NCI-H1436 treated with DMSO at 0.1 percent for 48 hours (cell line): ENCODE data around the gene SLC25A29.
"Not testable (repeated sequence)": the region's sequence is repeated elsewhere in the genome, so short reads cannot be mapped to it uniquely, and the experiment has no call there.

ENCODE experiments used
- DNase-seq: peaks from one replicate; lab custom pipeline; 2025; lab: John Stamatoyannopoulos, UW

The SLC25A29 gene

DNA sequence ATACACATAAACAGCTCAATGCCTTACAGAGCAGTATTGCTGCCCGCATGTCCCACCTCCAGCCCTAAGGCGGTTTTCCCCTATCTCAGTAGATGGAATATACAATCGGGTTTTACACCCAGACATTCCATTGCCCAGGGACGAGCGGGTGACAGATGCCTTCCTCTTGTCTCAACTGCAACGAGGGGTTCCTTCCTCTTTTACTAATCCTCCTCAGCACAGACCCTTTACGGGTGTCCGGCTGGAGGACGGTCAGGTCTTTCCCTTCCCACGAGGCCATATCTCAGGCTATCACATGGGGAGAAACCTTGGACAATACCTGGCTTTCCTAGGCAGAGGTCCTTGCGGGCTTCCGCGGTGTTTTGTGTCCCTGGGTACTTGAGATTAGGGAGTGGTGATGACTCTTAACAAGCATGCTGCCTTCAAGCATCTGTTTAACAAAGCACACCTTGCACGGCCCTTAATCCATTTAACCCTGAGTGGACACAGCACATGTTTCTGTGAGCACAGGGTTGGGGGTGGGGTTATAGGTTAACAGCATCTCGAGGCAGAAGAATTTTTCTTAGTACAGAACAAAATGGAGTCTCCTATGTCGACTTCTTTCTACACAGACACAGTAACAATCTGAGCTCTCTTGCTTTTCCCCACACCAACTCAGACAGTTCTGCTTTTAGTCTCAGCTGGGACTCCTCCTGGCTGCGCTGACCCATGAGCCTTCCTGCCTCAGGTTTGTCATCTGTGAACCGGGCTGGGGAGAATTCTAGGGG, 6.0 kb upstream of the SLC25A29 start:
- not testable (repeated sequence) for DNase-seq

DNA sequence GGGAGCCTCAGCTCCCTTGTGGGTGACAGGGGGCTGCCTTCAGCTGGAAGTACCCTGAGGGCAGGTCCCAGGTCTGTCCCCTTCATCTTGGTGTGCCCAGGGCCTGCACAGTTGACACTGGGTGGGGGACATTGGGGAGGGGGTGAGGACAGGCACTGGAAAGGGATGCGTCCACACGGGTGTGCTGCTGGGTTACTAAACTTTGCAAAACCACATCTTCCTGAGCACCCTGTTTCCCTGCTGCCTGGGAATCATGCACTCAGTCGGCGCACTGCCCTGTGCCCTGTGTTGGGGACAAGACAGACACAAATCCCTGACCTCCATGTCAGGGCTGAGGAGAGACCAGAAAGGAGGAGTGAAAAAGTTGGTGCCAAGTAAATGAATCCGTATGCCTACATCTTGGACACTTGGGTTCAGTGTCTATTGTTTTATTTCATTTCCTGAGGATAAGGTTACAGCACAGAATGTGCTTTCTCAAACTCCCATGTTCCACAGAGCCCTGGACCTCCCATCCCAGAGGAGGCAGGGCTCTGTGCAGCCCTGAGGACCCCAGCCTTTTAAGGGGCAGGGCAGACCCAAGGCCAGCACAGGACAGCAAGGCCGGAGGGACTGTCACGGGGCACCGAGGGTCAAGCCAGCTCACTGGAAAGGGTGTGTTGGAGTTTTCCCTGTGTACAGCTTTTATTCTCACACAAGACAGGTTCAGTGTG, 2.9 kb upstream of the SLC25A29 start:
- no peak for DNase-seq

DNA sequence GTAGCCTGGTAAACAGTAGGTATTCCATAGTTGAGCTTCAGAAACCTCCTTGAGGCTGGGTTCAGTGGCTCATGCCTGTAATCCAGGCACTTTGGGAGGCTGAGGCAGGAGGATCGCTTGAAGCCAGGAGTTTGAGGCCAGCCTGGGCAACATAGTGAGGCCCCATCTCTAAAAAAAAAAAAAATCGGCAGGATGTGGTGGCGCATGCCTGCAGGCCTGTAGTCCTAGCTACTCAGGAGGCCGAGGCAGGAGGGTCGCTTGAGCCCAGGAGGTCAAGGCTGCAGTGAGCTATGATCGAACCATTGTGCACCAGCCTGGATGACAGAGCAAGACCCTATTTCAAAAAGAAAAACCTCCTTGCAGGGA, 2.2 kb upstream of the SLC25A29 start:
- not testable (repeated sequence) for DNase-seq

DNA sequence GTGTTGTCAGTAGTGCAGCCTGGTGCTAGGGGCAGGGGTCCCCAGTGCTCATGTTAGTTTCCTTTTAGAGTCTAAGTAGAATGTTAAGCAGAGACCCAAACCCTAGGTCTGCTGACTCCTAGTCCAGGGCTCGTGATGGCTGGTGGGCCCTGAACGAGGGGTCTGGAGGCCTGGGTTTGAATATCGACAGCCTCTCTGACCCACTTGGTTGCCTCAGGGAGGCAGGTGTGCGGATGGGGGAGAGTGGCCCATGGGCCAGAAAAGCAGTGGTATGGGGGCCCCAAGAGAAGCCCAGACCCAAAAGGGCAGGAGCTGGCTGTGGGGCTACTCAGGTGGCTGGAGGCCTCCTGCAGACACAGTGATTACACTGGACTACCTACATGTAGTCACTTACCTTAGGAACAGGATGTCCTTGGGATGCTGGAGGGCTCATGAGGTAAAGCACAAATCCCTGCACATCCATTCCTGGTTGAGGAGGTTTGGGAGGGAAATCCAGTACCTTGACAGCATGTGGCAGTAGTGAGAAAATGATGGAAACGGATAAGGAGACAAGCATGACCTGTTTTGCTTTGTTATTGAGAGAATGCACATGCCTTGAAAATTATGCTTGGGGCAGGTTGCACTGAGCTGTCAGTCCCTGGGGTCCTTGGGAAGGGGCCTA, 1.7 kb upstream of the SLC25A29 start:
- no peak for DNase-seq

DNA sequence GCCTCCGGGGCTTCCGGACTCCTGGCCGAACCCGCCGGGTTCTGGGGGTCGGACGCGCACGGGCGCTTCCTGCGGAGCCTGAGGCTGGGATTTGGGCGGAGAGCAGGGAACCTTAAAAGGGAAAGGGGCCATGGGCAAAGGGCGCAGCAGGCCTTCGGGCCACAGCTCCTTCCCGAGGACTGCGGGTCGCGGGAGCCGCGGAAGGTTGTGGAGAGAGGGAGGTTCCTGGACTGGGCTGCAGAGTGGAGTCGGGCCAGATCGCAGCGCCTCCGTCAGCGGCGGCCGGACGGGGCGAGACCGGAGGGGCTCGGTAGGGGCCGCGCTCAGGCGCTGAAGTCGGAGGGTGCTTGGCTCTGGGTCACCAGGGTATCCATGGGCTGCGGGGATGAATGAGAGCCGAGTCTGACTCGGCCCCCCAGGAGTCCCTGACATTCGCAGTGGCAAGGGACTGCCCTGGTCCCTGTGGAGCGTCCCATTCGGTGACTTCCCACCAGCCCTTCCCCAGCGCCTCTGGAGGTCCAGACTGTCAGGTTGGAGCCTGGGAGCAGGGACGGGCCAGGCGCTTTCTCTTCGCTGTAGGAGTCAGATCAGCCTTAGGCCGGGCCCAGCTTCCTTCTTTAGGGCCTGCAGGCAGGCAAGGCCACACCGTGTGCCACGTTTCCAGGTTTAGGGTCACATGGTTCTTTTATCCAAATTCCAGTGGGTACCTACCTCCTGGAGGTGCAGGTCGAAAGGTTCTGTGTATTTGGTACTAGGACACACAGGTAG, 938 bp upstream of the SLC25A29 start:
- DNase-seq = no peak

DNA sequence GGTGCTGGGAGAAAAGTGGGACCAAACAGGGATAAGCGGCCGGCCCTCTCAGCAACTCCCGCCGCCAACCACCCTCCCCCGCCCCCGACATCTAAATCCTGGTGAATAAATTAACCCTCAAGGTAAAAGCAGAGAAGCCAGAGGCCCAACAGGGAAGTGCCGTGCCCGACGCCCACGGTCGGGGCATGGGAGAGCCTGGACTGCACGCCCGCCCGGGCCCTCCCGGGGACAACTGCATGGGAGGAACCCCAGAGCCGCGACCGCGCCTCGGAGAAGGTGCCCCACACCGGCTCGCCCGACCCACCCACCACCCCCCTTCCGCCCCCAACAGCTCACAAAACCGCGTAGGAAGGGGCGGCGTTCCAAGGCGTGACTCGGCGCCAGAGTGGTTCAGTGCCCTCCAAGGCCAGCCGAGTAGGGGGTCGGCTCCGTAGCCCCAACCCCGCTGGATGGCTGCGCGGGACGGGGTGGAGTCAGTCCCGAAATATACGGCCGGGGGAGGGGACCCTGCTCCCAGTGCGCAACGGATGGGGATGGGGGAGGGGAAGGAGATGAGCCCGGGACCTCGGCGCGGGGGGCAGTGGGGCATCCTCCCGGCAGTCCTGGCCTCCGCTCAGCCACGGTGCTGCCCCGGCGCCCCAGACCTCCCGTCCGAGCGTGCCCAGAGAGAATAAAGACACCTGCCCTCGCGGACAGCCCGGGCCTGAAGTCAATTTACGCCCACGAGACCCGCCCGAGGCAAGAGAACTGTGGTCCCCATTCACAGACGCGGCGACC, 732 bp downstream of the SLC25A29 start:
- DNase-seq = no peak

DNA sequence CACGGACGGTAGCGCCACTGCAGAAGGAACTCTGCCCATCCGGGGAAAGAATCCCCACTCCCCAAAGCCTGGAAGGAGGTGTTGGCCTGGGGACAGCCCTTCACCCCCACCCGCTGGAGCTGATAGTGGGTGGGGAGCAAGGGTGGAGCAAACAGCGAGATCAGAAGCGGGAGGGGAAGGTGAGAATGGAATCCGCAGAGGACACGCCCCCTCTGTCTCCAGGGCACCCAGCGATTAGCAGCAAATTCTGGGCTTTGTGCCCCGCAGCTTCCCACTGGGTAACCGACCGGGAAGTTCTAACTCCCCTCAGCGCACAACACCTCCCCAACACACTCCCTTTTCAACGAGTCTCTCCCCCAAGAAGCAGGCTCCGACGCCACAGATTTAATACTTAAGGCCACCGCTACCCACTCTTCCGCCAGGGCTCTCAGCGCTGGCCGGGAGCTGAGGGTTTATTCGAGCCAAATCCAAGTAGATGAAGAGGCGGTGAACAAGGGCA, 1.4 kb downstream of the SLC25A29 start:
- DNase-seq = no peak

DNA sequence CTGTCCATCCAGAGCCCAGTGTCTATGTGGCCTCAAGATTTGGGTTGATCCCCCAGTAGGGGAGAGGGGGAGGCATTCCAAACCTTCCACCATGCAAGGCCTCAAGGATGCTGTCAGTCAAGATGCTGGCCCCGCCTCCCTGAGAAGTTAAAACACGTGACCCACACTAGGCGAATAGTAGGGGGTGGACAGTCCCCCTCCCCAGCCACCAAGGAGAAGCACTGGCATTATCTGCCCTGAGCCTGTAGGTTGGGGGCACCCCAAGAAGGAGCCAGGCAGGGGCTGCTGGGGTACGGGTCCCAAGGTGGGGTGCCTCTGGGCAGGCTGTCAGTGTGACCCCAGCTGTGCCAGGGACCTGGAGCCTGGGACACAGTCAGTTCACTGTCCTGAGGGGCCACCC, 2.3 kb downstream of the SLC25A29 start:
- no peak for DNase-seq

DNA sequence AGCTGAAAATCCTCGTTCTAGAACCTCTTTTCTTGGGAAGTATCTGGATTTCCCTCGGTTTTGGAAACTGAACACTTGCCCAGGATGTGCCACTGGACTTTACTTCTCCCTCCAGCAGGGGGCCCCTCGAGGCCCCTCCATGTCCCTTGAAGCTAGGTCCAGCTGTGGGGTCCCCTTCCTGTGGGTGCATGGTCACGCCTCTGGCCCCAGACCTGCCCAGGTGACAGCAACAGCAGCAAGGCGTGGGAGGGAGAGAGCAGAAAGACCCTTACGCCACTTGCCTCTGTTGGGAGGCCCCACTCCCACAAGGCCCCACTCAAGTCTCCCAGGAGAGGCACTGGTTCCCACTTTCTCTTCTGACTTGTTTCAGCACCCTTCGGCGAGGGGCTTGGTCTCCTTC, 3.1 kb downstream of the SLC25A29 start:
- no peak for DNase-seq

DNA sequence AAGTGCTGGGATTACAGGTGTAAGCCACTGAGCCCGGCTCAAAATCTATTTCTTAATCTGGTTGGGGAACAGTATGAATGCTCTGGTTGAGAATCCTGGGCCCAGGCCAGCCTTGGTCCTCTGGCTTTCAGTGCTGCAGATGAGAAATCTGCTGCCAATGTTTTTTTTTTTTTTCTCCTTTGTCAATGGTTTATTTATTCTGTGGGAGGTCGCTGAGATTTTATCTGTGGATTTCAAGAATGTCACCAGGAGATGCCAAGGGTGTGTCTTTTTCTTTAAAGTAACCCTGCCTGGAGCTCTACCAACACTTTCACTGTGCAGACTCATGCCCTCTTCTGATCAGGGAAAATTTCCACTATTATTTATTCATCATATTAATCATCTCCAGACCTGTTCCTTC, 3.6 kb downstream of the SLC25A29 start:
- no peak for DNase-seq

DNA sequence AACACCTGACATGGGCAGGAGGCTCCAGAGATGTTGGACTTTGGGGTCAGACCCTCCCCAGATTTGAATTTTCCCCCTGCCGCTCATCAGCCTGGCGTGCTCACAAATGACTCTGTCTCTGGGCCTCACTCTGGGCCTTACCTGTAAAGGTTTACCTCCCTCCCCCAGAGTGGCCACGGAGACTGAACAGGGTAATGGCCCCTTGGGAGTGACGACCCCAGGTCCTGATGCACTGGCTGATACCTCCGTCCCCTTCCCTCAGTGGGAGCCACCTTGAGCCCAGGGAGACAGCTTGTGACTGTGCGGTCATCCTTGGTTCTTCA, 7.0 kb downstream of the SLC25A29 start:
- no peak for DNase-seq

DNA sequence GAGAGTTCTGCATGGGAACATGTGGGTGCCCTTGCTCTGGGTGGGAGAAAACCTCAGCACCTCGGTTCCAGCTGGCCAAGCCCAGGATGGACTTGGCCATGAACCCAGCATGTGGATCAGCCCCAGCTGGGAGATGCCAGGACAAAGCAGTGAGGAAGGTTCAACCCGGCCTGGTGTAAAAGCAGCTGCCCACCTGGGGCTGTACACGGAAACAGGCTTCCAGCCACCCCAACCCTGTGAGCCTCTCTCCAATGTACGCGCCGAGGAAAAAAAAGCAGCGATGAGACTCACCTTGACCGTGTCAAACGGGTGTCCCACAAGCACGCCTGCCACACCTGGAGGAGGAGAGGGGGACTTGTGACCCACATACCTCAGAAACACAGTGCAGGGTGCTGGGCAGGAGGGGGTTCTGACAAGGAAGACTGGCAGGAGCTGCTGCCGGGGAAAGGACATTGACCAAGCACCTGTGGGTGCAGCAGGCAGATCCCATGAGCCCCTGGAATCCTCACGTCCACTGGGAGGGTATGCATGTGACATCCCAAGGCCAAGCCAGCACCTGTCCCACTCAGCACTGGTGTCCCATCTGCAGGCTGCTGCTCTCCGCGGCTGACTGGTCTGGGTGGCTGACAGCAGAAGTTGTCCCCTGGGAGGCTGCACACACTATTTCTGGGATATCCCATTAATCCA, 7.5 kb downstream of the SLC25A29 start:
- DNase-seq = no peak

DNA sequence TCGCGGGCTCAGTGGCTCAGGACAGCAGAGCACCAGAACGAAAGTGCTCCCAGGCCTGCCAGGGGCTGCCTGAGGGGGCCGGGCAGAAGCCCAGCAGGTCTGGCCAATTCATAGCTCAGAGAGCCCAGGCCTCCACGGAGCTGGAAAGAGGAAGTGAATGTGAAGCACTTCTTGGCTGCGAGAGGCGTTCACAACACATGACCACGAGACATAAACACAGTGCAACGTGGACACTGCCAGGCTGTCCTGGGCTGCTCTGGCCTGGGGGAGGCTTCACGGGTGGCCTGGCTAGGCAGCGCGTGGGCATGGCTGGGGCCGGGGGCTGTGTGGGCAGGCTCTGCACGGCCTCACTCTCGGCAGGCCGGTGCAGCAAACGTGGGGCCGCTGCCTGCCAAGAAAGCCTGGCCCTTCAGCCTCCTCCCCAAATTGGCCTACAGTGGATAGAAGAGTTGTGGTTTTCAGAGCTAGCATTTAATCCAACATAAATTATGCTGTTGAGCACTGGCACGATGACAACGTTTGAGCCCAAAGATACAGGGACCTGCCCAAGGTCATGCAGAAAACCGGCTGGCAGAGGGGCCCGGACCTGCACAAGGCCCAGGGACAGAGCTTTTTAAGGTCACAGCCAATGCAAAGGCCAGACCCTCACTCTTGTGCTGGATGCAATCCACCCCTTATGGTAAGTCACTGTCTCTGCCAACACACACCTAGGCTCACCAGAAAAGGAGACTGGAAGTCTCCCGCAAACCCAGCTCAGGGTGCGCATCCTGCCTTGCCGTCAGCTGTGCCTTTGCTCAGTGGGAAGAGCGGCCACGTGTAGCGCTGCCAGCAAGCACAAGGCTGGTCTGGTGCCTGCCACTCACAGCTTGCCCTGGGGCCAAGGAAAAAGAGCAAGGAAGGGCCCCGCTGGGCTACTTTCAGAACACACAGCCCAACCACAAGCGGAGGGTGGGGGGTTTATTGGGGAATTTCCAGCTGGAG, 8.6 kb downstream of the SLC25A29 start:
- DNase-seq = no peak

DNA sequence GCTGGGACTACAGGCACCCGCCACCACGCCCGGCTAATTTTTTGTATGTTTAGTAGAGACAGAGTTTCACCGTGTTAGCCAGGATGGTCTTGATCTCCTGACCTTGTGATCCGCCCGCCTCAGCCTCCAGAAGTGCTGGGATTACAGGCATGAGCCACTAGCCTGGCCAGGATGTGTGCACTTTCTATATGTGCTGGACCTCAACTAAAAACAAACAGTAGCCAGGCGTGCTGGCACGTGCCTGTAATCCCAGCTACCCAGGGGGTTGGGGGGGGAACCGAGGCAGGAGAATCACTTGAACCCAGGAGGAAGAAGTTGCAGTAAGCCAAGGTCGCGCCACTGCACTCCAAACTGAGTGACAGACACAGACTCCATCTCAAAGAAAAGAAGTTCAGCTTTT, 9.5 kb downstream of the SLC25A29 start:
- not testable (repeated sequence) for DNase-seq

DNA sequence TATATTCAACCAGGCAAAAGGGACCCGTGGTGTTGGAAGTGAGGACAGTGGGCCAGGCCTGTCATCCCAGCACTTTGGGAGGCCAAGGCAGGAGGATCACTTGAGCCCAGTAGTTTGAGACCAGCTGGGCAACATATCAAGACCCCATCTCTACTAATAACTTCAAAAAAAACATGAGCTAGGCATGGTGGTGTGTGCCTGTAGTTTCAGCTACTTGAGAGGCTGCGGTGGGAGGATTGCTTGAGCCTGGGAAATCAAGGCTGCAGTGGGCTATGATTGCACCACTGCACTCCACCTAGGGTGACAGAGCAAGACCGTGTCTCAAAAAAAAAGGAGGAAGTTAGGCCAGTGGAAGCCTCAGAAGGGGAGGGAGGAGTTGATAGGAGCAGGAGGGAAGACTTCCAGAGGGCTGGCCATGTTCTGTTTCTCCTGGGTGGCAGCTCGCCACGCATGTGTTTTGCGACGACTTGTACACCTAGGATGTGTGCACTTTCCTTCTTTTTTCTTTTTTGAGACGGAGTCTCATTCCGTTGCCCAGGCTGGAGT, 10.1 kb downstream of the SLC25A29 start:
- no peak for DNase-seq

DNA sequence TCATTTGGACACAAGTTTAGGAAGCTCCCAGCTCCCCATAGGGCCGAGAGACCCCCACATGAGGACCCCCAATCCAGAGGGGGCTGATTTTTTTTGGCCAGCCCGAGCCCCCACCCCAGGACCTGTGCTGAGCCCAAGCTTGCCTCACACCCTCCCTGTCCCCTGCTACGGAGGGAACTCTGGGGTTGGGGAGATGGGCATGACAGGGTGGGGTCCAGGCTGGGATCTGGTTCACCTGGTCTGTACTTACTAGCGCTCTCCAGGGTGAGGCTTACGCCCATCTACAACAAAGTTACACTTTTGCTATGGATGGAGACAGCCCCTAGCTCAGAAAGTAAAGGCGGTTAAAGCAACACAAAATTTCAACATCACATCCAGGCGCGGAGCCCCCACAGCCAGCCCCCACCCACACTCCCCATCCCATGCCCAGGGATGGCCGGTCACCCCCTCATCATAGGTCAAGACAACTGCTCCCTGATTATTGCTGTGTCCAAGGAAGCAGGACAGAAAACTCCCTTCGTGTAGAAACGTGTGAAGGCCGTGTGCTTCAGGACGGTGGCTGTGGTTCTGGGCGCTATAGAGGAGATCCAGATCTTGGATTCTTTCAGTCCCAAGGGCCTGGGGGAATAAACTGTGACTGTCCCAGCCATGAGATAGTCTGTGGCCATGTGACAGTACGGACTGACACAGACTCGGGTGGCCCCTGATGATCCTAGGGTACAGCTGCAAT, 10.7 kb downstream of the SLC25A29 start:
- no peak for DNase-seq

DNA sequence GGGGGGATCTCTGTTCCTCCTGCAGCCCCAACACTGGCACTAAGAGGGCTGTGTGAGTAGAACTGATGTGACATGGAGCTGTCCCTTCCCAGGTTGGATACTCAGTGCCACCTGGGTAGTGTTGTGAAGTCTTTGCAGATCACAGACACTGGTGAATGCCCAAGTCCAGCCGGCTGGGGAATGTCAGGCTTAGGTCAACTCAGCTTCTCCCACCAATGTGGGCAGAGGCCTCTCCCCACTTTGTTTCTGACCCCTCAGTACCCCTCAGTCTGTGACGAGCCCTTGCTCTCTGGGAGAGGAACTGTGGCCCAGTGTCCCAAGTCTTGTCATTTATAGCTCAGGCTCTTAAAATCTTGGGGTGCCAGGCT, 11.3 kb downstream of the SLC25A29 start:
- DNase-seq = no peak

DNA sequence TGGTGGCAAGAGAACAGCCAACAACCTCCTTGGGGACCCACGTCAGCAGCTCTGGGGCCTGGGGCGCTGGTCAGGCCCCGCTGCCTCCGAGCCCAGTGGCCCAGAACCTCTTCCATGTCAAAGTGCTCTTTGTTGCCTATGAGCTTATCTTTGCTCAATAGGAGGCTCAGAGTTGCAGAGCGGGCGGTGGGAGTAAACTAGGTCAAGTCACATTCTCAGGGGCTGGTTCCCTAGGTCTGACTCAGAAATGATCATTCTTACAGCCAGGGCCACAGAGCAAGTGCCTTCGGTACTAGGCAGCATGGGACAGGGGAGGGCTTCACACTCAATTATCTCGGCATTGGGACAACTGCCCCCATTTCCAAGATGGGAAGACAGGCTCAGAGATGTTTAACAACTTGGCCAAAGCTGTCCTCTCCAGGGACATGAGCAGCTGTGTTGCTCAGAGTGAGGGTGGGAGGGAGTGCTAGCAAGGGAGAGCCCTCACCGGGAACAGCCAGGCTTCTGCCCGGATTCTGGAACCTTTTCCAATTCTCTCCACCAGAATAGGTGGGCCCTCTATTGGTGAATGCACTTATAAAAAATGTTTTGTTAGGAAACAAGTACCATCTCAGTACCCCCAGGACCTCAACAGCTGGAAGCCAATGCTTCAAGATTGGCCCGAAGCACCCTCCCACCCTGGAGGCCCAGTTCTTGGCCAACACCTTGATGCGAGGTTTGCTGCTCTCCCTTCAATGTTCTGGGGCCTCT, 11.9 kb downstream of the SLC25A29 start:
- no peak for DNase-seq
